Aorta (tissue), 5 donors: Measurements from ENCODE around the gene MGST2. TPM values are rescaled to one million over a fixed set of nuclear protein-coding genes. Genes with fewer than 3 reads are reported as not detected.

Source experiments
- ATAC-seq: fragments of 200-7000 bp; cut with Tn5 transposase; one replicate; pipeline ENCODE4 v1.9.1; 2022; ENCODE audit warnings: moderate library complexity; ENCODE audit not compliant: low FRiP score
- DNase-seq, 2 donors: peaks; one replicate each; pipeline ENCODE4 v3.0.0-alpha.2; 2020
- H3K27ac ChIP-seq, 2 donors: one replicate each; pipeline ENCODE4 v1.5.1; 2013; ENCODE audit warnings: low read length in 2 of 2, mild to moderate bottlenecking in 2 of 2, moderate library complexity in 2 of 2, control low read depth in 1 of 2, inconsistent platforms in 1 of 2, low read depth in 1 of 2
- H3K27me3 ChIP-seq, 2 donors: one replicate each; pipeline ENCODE4 v1.6.1; 2013; ENCODE audit warnings: control low read depth in 1 of 2, low read length in 1 of 2, mild to moderate bottlenecking in 1 of 2, moderate library complexity in 1 of 2; ENCODE audit not compliant: insufficient read depth in 2 of 2, control insufficient read depth in 1 of 2
- H3K36me3 ChIP-seq, 2 donors: one replicate each; pipeline ENCODE4 v1.6.1; 2013; ENCODE audit warnings: control low read depth in 1 of 2, low read length in 1 of 2, mild to moderate bottlenecking in 1 of 2; ENCODE audit not compliant: insufficient read depth in 2 of 2, control insufficient read depth in 1 of 2
- H3K4me1 ChIP-seq, 2 donors: one replicate each; pipeline ENCODE4 v1.6.1; 2013; ENCODE audit warnings: low read length in 2 of 2, control low read depth in 1 of 2, mild to moderate bottlenecking in 1 of 2, moderate library complexity in 1 of 2; ENCODE audit not compliant: insufficient read depth in 2 of 2, control insufficient read depth in 1 of 2
- H3K4me3 ChIP-seq, 2 donors: one replicate each; pipeline ENCODE4 v1.5.1; 2013; ENCODE audit warnings: low read length in 2 of 2, control low read depth in 1 of 2, mild to moderate bottlenecking in 1 of 2
- H3K9me3 ChIP-seq: one replicate; pipeline ENCODE4 v1.6.1; 2013; ENCODE audit warnings: mild to moderate bottlenecking, low read length; ENCODE audit not compliant: control insufficient read depth
- WGBS, 2 donors: extraction: QIAGEN DNeasy Blood & Tissue Kit; methylation state at CpG; one replicate each; pipeline ENCODE4 v1.1.7; 2013; 5-methylcytosine and 5-hydroxymethylcytosine counted together
- intact Hi-C, 2 donors: fragments of 100-400 bp; cut with DNase I; formaldehyde crosslinking; loops; one replicate each; pipeline versions ENCODE4 v1.14.2 to v1.15.0; 2022
- polyA plus RNA-seq, 2 donors: library from polyadenylated mRNA; stranded (reverse); fragments of 200-250 nt; gene quantifications; one replicate each; pipeline ENCODE4 v1.2.3, GENCODE V29; 2013
- total RNA-seq, 2 donors: library from RNA; stranded (reverse); fragmentation: NEBNext Ultra II Directional; extraction: Animal tissue kit (Norgen Biotek cat#: 25700); gene quantifications; one replicate each; pipeline ENCODE4 v1.2.1, GENCODE V29; 2021
- donor health status: healthy with polysubstance abuse.
- donor health status: Bipolar disorder and iron deficiency.
- donor health status: DM: no; HTN: no; CAD: no.
- donor health status: DM: no; HTN: no; CAD: no.
- donor health status: DM: yes; HTN: yes; CAD: no.

MGST2 gene
- total and polyA plus RNA-seq, 4 donors, result 36.0 to 48.7 (median 44.6) TPM

DNA sequence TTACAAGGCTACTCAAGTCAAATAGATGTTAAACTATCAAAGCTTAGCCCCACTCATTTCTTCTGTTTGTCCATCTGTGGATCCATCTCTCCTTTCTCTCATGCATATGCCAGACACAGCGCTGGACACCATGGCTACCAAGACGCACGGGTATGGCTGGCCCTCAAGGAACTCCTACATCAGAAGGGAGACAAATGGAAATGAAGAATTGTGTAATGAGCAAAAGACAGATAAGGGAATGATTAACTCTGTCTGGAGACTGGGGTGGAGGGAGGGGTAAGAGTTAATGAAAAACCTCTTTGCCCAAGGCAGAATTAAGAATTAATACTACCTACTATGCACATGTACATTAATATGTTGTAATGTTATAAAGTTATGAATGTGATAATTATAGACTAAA, 88.1 kb downstream of the MGST2 start:
- no peak overlapping the region for H3K27ac ChIP-seq
- H3K4me3 ChIP-seq, result no peak overlapping the region
- DNase-seq, result no peak
- intact Hi-C loops, result no loop called here
- H3K4me1 ChIP-seq, result no peaks in the 10 kb centered on the region
- H3K9me3 ChIP-seq, result no peaks in the 10 kb centered on the region
- no peaks in the 10 kb centered on the region for H3K36me3 ChIP-seq
- 90 to 97% methylated on average over 3 of the region's 3 CpGs for WGBS, 2 donors
- no peaks in the 10 kb centered on the region for H3K27me3 ChIP-seq
- ATAC-seq, result no peak

Other genes starting within 250 kb of the MGST2 start
- gene RAB33B, start 211.7 kb upstream of the MGST2 start, total RNA-seq, result 10 to 100 TPM; 13.8 to 14.9 TPM
- gene RAB33B, start 211.7 kb upstream of the MGST2 start, polyA plus RNA-seq, result 1 to 10 TPM; 9.1 to 9.6 TPM
- gene SETD7, start 109.6 kb upstream of the MGST2 start, total RNA-seq, result 10 to 100 TPM; 79.0 to 82.4 TPM
- 10 to 100 TPM; 30.3 to 38.7 TPM for gene SETD7, start 109.6 kb upstream of the MGST2 start, polyA plus RNA-seq